B cell (primary cell): ENCODE measurements around the gene OCA2. TPM values are rescaled to one million over a fixed set of nuclear protein-coding genes. Genes with fewer than 3 reads are reported as not detected.

ENCODE experiments used
- ATAC-seq: fragments of 200-7000 bp; cut with Tn5 transposase; one replicate; pipeline ENCODE4 v1.10.0; 2021; ENCODE audit warnings: low read depth, mild to moderate bottlenecking, moderate number of reproducible peaks, moderate library complexity
- CTCF ChIA-PET: fragments of 350-600 bp; sonication (Branson Sonifier 250); formaldehyde crosslinking; loops from one replicate; lab custom pipeline; 2021; ENCODE audit warnings: antibody characterized with exemption, inconsistent platforms; lab: Charles Lee
- POLR2A ChIA-PET: fragments of 350-600 bp; sonication (Branson Sonifier 250); formaldehyde crosslinking; loops from one replicate; lab custom pipeline; 2021; ENCODE audit warnings: antibody characterized with exemption; lab: Charles Lee
- DNase-seq: peaks from one replicate; pipeline ENCODE4 v3.0.0; 2013
- H2AFZ ChIP-seq: 2 replicates; pipeline ENCODE4 v1.6.1; 2012; ENCODE audit warnings: mild to moderate bottlenecking, low read depth, low read length; ENCODE audit not compliant: insufficient read depth, poor library complexity, severe bottlenecking
- H3K27ac ChIP-seq, 2 donors: 1 replicate in 1 of 2; 2 replicates in 1 of 2; pipeline ENCODE4 v1.5.1; 2012 to 2013; ENCODE audit warnings: low read length in 2 of 2, mild to moderate bottlenecking in 2 of 2, moderate library complexity in 1 of 2
- H3K27me3 ChIP-seq, 4 experiments: fragments of 200-600 bp in 1 of 4; sonication (generic) in 1 of 4; replicated peaks in 1 of 4; 1 replicate in 2 of 4; 2 replicates in 2 of 4; pipeline versions ENCODE4 v1.6.1 to v1.7.0; 2013 to 2016; ENCODE audit warnings: low read length in 3 of 4, mild to moderate bottlenecking in 2 of 4, mixed read lengths in 1 of 4, moderate library complexity in 1 of 4; ENCODE audit not compliant: insufficient read depth in 4 of 4, control insufficient read depth in 3 of 4; ENCODE audit errors: control extremely low read depth in 1 of 4
- H3K36me3 ChIP-seq, 2 experiments: replicated peaks in 1 of 2; 1 replicate in 1 of 2; 2 replicates in 1 of 2; pipeline versions ENCODE4 v1.6.1 to v1.7.1; 2013; ENCODE audit warnings: low read length in 1 of 2; ENCODE audit not compliant: insufficient read depth in 2 of 2, control insufficient read depth in 1 of 2; ENCODE audit errors: control extremely low read depth in 1 of 2, extremely low read depth in 1 of 2
- H3K4me1 ChIP-seq, 2 donors: fragments of 200-600 bp in 1 of 2; sonication (generic) in 1 of 2; 1 replicate in 1 of 2; 2 replicates in 1 of 2; pipeline versions ENCODE4 v1.5.1 to v1.6.1; 2013 to 2017; ENCODE audit warnings: low read length in 2 of 2; ENCODE audit not compliant: control insufficient read depth in 2 of 2, insufficient read depth in 2 of 2
- H3K4me2 ChIP-seq: replicated peaks from 2 replicates; pipeline ENCODE3; 2012; ENCODE audit warnings: mild to moderate bottlenecking, low read depth, low read length; ENCODE audit not compliant: poor library complexity, severe bottlenecking
- H3K4me3 ChIP-seq, 5 experiments: fragments of 200-600 bp in 1 of 5; sonication (generic) in 1 of 5; 1 replicate in 3 of 5; 2 replicates in 2 of 5; pipeline versions ENCODE4 v1.5.1 to v1.7.0; 2011 to 2016; ENCODE audit warnings: low read length in 4 of 5, mild to moderate bottlenecking in 4 of 5, low read depth in 2 of 5, control low read depth in 1 of 5, moderate library complexity in 1 of 5; ENCODE audit not compliant: insufficient read depth in 1 of 5; ENCODE audit errors: control extremely low read depth in 1 of 5, extremely low read depth in 1 of 5
- H3K79me2 ChIP-seq: fragments of 200-600 bp; sonication (generic); one replicate; pipeline ENCODE4 v1.6.0; 2016; ENCODE audit warnings: low read length; ENCODE audit not compliant: control insufficient read depth, insufficient read depth
- H3K9ac ChIP-seq: fragments of 200-600 bp; sonication (generic); 2 replicates; pipeline ENCODE4 v1.6.1; 2017; ENCODE audit warnings: mild to moderate bottlenecking, low read length, moderate library complexity
- H3K9me3 ChIP-seq, 3 donors: one replicate each; pipeline versions ENCODE4 v1.6.1 to v1.7.1; 2013; ENCODE audit warnings: low read length in 2 of 3; ENCODE audit not compliant: control insufficient read depth in 2 of 3, insufficient read depth in 1 of 3; ENCODE audit errors: control extremely low read depth in 1 of 3
- H4K20me1 ChIP-seq: 2 replicates; pipeline ENCODE4 v1.6.0; 2012; ENCODE audit warnings: mild to moderate bottlenecking, low read length; ENCODE audit not compliant: insufficient read depth, control insufficient read depth, poor library complexity, severe bottlenecking
- H3K27ac Mint-ChIP-seq: one replicate; pipeline ENCODE4 v1.8.0; 2021; ENCODE audit warnings: mixed read lengths
- H3K27me3 Mint-ChIP-seq: one replicate; pipeline ENCODE4 v1.8.0; 2021; ENCODE audit warnings: mixed read lengths
- H3K4me1 Mint-ChIP-seq: one replicate; pipeline ENCODE4 v1.8.0; 2021; ENCODE audit warnings: mixed read lengths
- H3K4me3 Mint-ChIP-seq: one replicate; pipeline ENCODE4 v1.8.0; 2021; ENCODE audit warnings: mixed read lengths
- H3K9me3 Mint-ChIP-seq: one replicate; pipeline ENCODE4 v1.8.0; 2022; ENCODE audit warnings: mixed read lengths; ENCODE audit not compliant: insufficient read depth
- CTCF ChIP-seq: fragments of 200-600 bp; IDR thresholded peaks from one replicate; pipeline ENCODE4 v1.8.0; 2022; ENCODE audit warnings: antibody characterized with exemption, mild to moderate bottlenecking
- EZH2 ChIP-seq: IDR thresholded peaks from 2 replicates; pipeline ENCODE4 v1.6.1; 2012; ENCODE audit warnings: borderline replicate concordance, low read depth, mild to moderate bottlenecking, moderate library complexity, low read length; ENCODE audit not compliant: insufficient read depth, poor library complexity, severe bottlenecking
- WGBS: methylation state at CpG from one replicate; pipeline ENCODE4 v1.1.5; 2013; ENCODE audit warnings: missing lambda C conversion rate; ENCODE audit not compliant: insufficient coverage; 5-methylcytosine and 5-hydroxymethylcytosine counted together
- intact Hi-C: fragments of 100-400 bp; cut with micrococcal nuclease; formaldehyde crosslinking; loops from one replicate; pipeline ENCODE4 v1.10.0; 2022
- polyA plus RNA-seq: library from polyadenylated mRNA; depleted of rRNA; stranded (reverse); fragments of >200 nt; gene quantifications from 2 replicates; pipeline ENCODE4 v1.2.3, GENCODE V29; 2012
- total RNA-seq, 2 donors: library from RNA; stranded (reverse); fragments of 120-200 nt in 1 of 2; gene quantifications; 1 replicate in 1 of 2; 2 replicates in 1 of 2; pipeline versions ENCODE4 v1.2.3 to v1.2.4, GENCODE V29; 2013 to 2022

OCA2 gene
- total and polyA plus RNA-seq, 2 donors (not counting 1 experiment from before 2014, with no cell fraction given) = 0.12 TPM; not detected in 1

DNA sequence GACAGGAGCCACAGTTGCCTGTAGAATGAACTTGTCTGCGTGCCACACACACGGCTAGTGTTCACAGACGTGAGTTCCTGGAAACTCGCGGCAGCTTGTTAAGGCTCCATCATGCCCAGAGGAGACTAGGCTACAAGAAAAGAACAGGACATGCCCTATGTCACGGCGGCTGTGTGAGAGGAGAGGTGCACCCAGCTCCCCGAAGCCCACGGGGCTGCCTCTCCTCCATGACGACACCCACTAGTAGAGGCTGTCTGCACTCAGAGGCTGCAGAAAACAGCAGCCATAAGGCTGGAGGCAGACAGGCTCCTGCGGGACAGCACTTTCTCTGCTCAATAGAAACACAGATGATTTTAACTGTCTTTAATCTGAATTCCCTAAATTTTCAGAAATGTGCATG is 19.0 kb upstream of the OCA2 start:
- DNase-seq (no peak), ATAC-seq (no peak)
- Mint-ChIP-seq H3K27ac (no peak overlapping the region), H3K9me3 (no peaks in the 10 kb centered on the region), H3K4me1 (no peaks in the 10 kb centered on the region), H3K27me3 (no peaks in the 10 kb centered on the region), H3K4me3 (no peak overlapping the region)
- Histone ChIP-seq H3K9me3 (no peaks in the 10 kb centered on the region), H2AFZ (no peak overlapping the region), H3K27me3 (no peaks in the 10 kb centered on the region), H3K4me1 (no peaks in the 10 kb centered on the region), H3K36me3 (peaks cover 12 to 56% of the 10 kb centered on the region in 2 experiments), H3K4me2 (no peak overlapping the region), H3K79me2 (no peaks in the 10 kb centered on the region), H3K9ac (no peak overlapping the region), H3K27ac (no peak overlapping the region), H3K4me3 (no peak overlapping the region), H4K20me1 (no peaks in the 10 kb centered on the region)
- POLR2A ChIA-PET = no interaction called here
- CTCF ChIA-PET = interaction anchor here (2.7 kb wide), 1 partner anchor 8 kb away, joined by 13 read pairs; no protein-coding TSS in a partner anchor
- intact Hi-C loops = no loop called here
- WGBS = 98% methylated on average over 8 of the region's 11 CpGs
- TF ChIP-seq EZH2 (no peak), CTCF (no peak)

GRCh38 chr15:28117432-28117990 is 18.4 kb upstream of the OCA2 start:
- ATAC-seq = no peak
- H3K27ac Mint-ChIP-seq = no peak overlapping the region
- ChIA-PET CTCF (interaction anchor here (2.7 kb wide), 1 partner anchor 8 kb away, joined by 13 read pairs; no protein-coding TSS in a partner anchor), POLR2A (no interaction called here)
- Histone ChIP-seq H3K4me1 (no peaks in the 10 kb centered on the region), H3K4me2 (no peak overlapping the region), H3K9me3 (no peaks in the 10 kb centered on the region), H3K27me3 (no peaks in the 10 kb centered on the region), H2AFZ (no peak overlapping the region), H3K27ac (no peak overlapping the region), H3K9ac (no peak overlapping the region), H4K20me1 (no peaks in the 10 kb centered on the region), H3K4me3 (no peak overlapping the region), H3K79me2 (no peaks in the 10 kb centered on the region), H3K36me3 (peaks cover 12 to 59% of the 10 kb centered on the region in 2 experiments)
- intact Hi-C loops = no loop called here
- no peaks in the 10 kb centered on the region for H3K27me3 Mint-ChIP-seq
- no peaks in the 10 kb centered on the region for H3K9me3 Mint-ChIP-seq
- H3K4me3 Mint-ChIP-seq = no peak overlapping the region
- H3K4me1 Mint-ChIP-seq = no peaks in the 10 kb centered on the region
- TF ChIP-seq EZH2 = no peak
- no peak for DNase-seq
- WGBS = 96% methylated on average over 12 of the region's 12 CpGs
